DMS53 treated with DMSO at 0.1 percent for 48 hours (cell line): ENCODE measurements around the gene TRIM13.

Experiments
- DNase-seq: peaks from one replicate; lab custom pipeline; 2025; ENCODE audit not compliant: unreplicated experiment; lab: John Stamatoyannopoulos, UW

Gene TRIM13

GRCh38 chr13:49996161-49996915, 504 bp upstream of the TRIM13 start:
- DNase-seq: peak; percentile 53

DNA sequence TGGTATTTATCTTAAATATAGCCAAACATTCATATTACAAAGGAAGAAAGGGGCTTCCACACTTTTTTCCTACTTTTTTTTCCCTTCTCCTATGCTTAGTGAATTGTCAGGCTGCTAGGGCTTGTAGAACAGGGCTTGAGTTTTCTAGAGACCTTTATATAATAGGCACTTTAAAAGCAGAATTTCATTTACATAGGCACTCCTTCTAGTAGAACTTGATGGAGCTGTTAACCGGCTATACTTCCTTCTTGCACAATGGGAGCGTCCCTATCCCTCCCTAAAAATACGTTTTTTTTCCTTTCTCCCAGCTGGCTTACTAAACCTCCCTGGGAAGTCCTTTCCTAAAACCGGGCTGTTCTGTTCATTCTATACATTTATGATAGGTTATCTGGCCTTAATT, 1.1 kb downstream of the TRIM13 start:
- DNase-seq: no peak

GRCh38 chr13:49998714-49999624, 2.1 kb downstream of the TRIM13 start:
- DNase-seq: no peak

GRCh38 chr13:50001287-50001686, 4.4 kb downstream of the TRIM13 start:
- DNase-seq: no peak

- no peak for DNase-seq
These were observed 9.7 kb downstream of the TRIM13 start for GRCh38 chr13:50006426-50007135.

- DNase-seq: no peak
These were observed 14.6 kb downstream of the TRIM13 start for GRCh38 chr13:50011461-50011860.

DNA sequence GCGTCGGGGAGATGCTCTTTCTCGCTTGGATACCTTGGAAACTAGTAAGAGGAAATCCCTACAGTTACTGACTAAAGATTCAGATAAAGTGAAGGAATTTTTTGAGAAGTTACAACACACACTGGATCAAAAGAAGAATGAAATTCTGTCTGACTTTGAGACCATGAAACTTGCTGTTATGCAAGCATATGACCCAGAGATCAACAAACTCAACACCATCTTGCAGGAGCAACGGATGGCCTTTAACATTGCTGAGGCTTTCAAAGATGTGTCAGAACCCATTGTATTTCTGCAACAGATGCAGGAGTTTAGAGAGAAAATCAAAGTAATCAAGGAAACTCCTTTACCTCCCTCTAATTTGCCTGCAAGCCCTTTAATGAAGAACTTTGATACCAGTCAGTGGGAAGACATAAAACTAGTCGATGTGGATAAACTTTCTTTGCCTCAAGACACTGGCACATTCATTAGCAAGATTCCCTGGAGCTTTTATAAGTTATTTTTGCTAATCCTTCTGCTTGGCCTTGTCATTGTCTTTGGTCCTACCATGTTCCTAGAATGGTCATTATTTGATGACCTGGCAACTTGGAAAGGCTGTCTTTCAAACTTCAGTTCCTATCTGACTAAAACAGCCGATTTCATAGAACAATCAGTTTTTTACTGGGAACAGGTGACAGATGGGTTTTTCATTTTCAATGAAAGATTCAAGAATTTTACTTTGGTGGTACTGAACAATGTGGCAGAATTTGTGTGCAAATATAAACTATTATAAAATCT, 15.7 kb downstream of the TRIM13 start:
- no peak for DNase-seq

GRCh38 chr13:50014386-50014785, 17.5 kb downstream of the TRIM13 start:
- no peak for DNase-seq

DNA sequence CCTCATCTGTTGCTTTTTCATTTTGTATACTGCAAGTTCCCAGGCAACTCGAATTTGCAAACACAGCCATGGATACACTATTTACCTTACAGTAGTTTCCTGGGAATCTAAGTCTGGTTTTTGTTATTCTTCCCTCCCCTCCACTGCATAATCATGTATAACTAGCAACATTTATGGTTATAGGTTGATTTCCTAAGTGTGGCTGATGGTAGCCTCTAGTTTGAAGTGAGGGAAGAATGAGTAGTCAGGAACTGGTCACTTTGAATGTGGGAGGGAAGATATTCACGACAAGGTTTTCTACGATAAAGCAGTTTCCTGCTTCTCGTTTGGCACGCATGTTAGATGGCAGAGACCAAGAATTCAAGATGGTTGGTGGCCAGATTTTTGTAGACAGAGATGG, 18.4 kb downstream of the TRIM13 start, which contains the start of gene KCNRG:
Gene KCNRG, plus strand, starts transcription at position 187 of the 400 bp plus-strand sequence. Its CDS starts 50 bp downstream, at position 237.
- DNase-seq: no peak

- DNase-seq: no peak
These were observed 18.9 kb downstream of the TRIM13 start for GRCh38 chr13:50015750-50016149.

DNA sequence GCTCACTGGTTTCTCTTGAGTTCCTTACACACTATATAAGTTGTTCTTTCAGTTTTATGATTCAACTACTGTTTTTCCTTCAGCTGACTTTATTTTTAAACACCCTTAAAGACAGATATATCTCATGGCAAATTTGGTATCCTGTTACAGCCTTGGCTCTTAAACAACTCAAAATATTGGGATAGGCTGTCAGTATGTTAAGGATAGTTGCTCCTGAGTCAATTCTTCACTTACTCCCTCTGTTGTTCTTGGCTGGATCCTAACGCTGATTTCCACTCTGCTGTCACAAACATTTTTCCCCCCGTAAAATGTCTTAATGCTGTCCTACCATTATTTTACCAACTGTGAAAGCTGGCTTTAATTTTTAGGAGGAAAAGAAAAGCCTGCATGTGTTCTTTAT, 19.6 kb downstream of the TRIM13 start:
- no peak for DNase-seq

GRCh38 chr13:50017819-50018218, 21.0 kb downstream of the TRIM13 start:
- DNase-seq: no peak

GRCh38 chr13:50025436-50025835, 28.6 kb downstream of the TRIM13 start:
- no peak for DNase-seq

DNA sequence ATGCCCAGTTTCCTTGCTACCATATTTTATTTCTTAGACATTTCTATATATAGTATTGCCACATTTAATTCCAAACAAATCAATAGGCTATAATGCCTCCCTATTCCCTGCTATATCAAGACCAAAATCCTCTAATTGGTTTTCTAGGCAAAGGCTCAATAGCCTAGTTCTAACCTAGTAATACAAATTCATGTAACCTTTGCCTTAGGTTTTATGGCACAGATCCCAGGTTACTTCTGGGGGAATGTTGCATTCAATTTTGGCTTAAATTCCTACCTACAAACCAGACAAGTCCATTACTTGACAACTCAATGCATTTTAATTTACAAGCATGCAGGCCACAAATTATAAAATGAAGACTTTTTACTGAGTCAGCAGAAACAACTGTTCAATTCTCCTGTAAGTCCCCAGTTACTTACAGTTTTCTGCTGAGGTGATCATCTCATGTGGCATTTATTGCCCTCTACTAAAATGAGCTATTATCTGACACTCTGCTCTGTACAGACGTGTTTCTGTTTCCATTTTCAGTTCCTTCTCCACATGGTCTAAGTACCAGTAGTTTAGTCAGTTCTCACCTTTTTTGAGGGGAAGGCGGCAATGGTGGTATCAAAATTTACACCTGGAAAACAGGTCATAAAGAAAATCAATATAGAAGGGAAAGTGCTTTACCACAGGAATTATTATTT, 30.1 kb downstream of the TRIM13 start:
- DNase-seq: no peak

GRCh38 chr13:50030315-50030714, 33.5 kb downstream of the TRIM13 start:
- no peak for DNase-seq

GRCh38 chr13:50033725-50034124, 36.9 kb downstream of the TRIM13 start:
- no peak for DNase-seq

DNA sequence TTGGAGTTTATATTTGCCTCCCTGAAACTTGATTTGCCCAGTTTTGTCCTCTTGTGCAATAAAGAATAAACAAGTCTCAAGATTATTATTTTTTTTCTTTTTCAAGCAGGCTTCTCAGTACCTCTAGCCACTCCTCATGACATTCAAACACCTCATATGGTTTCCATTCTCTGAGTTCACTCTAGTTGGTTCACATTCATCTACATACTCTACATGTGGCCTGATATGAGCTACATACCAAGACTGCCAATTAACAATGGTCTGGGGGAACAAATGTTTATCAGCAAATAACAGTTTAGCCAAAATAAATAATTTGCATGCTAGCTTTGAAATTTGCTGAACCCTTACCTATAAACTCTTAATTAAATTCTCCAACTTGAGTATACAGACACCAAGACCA, 40.9 kb downstream of the TRIM13 start:
- DNase-seq: no peak

- DNase-seq: no peak
These were observed 41.4 kb downstream of the TRIM13 start for GRCh38 chr13:50038266-50038665.

GRCh38 chr13:50052478-50052877, 55.6 kb downstream of the TRIM13 start:
- no peak for DNase-seq

DNA sequence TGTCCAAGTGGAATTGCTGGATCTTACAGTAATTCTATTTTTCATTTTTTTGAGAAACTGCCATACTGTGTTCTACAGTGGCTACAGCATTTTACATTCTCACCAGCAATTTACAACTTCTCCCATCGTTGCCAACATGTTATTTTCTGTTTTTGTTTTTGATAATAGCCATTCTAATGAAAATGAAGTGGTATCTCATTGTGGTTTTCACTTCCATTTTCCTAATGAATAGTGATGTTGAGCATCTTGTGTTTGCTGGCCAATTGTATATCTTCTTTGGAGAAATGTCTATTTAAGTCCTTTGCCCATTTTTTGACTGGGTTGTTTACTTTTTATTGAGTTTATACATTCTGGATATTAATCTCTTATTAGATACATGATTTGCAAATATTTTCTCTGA, 57.0 kb downstream of the TRIM13 start:
- no peak for DNase-seq
